ENCODE data around the gene SNX10. TPM values are rescaled to one million over a fixed set of nuclear protein-coding genes. Genes with fewer than 3 reads are reported as not detected.

The SNX10 gene
- total and polyA plus RNA-seq, 8 donors = 0.58 to 55.0 (median 3.0) TPM; not detected in 2

- Histone ChIP-seq H3K27me3 (no peaks in the 10 kb centered on the region), H3K36me3 (no peaks in the 10 kb centered on the region), H3K4me3 (no peak overlapping the region), H3K27ac (no peak overlapping the region), H3K4me1 (peaks cover 0 to 8% (median 0%) of the 10 kb centered on the region in 4 donors), H3K9me3 (no peaks in the 10 kb centered on the region)
- TF ChIP-seq POLR2AphosphoS5 (IDR thresholded peaks at IDR 0.05) = no peak
- TF ChIP-seq EP300 (IDR thresholded peaks at IDR 0.05) = no peak
- TF ChIP-seq CTCF (IDR thresholded peaks at IDR 0.05) = no peak
- no peak for TF ChIP-seq POLR2A (IDR thresholded peaks at IDR 0.05)
- WGBS, 5 donors = 39 to 70% (median 55%) methylated on average over 1 of the region's 1 CpG
- no peak for DNase-seq
- intact Hi-C loops (cut with DNase I; ENCODE audit: low total_unique reads) = no loop called here
Measured at GRCh38 chr7:26321435-26321834, 29.8 kb downstream of the SNX10 start.

- H3K27me3 ChIP-seq = no peaks in the 10 kb centered on the region
- WGBS, 5 donors = 72 to 86% (median 80%) methylated on average over 3 of the region's 3 CpGs
- no peak for DNase-seq
- no peaks in the 10 kb centered on the region for H3K9me3 ChIP-seq
- TF ChIP-seq POLR2A (IDR thresholded peaks at IDR 0.05) = no peak
- TF ChIP-seq EP300 (IDR thresholded peaks at IDR 0.05) = no peak
- no peak for TF ChIP-seq CTCF (IDR thresholded peaks at IDR 0.05)
- TF ChIP-seq POLR2AphosphoS5 (IDR thresholded peaks at IDR 0.05) = no peak
- peaks cover 0 to 8% (median 0%) of the 10 kb centered on the region in 4 donors for H3K4me1 ChIP-seq
- H3K36me3 ChIP-seq = no peaks in the 10 kb centered on the region
- no peak overlapping the region for H3K27ac ChIP-seq
- no peak overlapping the region for H3K4me3 ChIP-seq
- intact Hi-C loops (cut with DNase I; ENCODE audit: low total_unique reads) = no loop called here
Measured at GRCh38 chr7:26326211-26326610, 34.5 kb downstream of the SNX10 start.

GRCh38 chr7:26328498-26329390 is 37.1 kb downstream of the SNX10 start:
- Histone ChIP-seq H3K4me3 (no peak overlapping the region), H3K9me3 (no peaks in the 10 kb centered on the region), H3K27me3 (no peaks in the 10 kb centered on the region), H3K27ac (no peak overlapping the region), H3K4me1 (peaks cover 0 to 8% (median 0%) of the 10 kb centered on the region in 4 donors), H3K36me3 (no peaks in the 10 kb centered on the region)
- 86 to 96% (median 93%) methylated on average over 7 of the region's 7 CpGs for WGBS, 5 donors
- intact Hi-C loops (cut with DNase I; ENCODE audit: low total_unique reads) = no loop called here
- DNase-seq = no peak
- TF ChIP-seq EP300 (IDR thresholded peaks at IDR 0.05) (no peak), POLR2AphosphoS5 (IDR thresholded peaks at IDR 0.05) (no peak), CTCF (IDR thresholded peaks at IDR 0.05) (no peak), POLR2A (IDR thresholded peaks at IDR 0.05) (no peak)

GRCh38 chr7:26329520-26330255 is 38.0 kb downstream of the SNX10 start:
- H3K27ac ChIP-seq = no peak overlapping the region
- no peak for DNase-seq
- no peak for TF ChIP-seq EP300 (IDR thresholded peaks at IDR 0.05)
- TF ChIP-seq POLR2AphosphoS5 (IDR thresholded peaks at IDR 0.05) = no peak
- no peak for TF ChIP-seq CTCF (IDR thresholded peaks at IDR 0.05)
- TF ChIP-seq POLR2A (IDR thresholded peaks at IDR 0.05) = no peak
- H3K27me3 ChIP-seq = no peaks in the 10 kb centered on the region
- intact Hi-C loops (cut with DNase I; ENCODE audit: low total_unique reads) = no loop called here
- H3K9me3 ChIP-seq = no peaks in the 10 kb centered on the region
- peaks cover 0 to 8% (median 0%) of the 10 kb centered on the region in 4 donors for H3K4me1 ChIP-seq
- WGBS, 5 donors = 83 to 91% (median 84%) methylated on average over 12 to 13 of the region's 13 CpGs
- H3K4me3 ChIP-seq = no peak overlapping the region
- no peaks in the 10 kb centered on the region for H3K36me3 ChIP-seq
